ENCODE results near the gene VWA5B2.

The VWA5B2 gene

GRCh38 chr3:184229394-184230080, at the start of gene VWA5B2:
TSS of gene VWA5B2 (plus strand) at chr3:184229585. CDS start at chr3:184230529, 944 bp downstream.
- peak; percentile 44 for DNase-seq (ENCODE audit: low read depth)

- no peak for DNase-seq (ENCODE audit: low read depth)
These were observed 49.2 kb upstream of the VWA5B2 start for GRCh38 chr3:184180165-184180564.

DNA sequence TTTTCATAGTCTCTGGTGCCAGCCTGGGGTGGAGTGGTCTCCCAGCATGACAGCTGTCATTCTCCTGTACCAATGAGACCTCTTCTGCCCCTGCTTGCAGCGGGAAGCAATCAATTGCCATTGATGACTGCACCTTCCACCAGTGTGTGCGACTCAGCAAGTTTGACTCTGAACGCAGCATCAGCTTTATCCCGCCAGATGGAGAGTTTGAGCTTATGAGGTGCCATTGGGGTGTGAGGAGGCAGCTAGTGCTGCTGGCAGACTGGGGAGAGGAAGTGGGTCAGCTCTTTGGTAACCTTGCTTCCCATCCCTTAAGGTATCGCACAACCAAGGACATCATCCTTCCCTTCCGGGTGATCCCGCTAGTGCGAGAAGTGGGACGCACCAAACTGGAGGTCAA, 47.8 kb upstream of the VWA5B2 start:
- DNase-seq (ENCODE audit: low read depth): no peak

DNA sequence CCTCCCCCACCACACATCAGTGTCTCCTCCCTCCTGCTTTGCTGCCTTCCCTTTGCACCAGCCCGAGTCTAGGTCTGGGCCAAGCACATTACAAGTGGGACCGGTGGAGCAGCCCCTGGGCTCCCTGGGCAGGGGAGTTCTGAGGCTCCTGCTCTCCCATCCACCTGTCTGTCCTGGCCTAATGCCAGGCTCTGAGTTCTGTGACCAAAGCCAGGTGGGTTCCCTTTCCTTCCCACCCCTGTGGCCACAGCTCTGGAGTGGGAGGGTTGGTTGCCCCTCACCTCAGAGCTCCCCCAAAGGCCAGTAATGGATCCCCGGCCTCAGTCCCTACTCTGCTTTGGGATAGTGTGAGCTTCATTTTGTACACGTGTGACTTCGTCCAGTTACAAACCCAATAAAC, 45.7 kb upstream of the VWA5B2 start:
- DNase-seq (ENCODE audit: low read depth): no peak

GRCh38 chr3:184184546-184185230, 44.7 kb upstream of the VWA5B2 start:
- DNase-seq (ENCODE audit: low read depth): no peak

- peak; percentile 99 for DNase-seq (ENCODE audit: low read depth)
These were observed 43.8 kb upstream of the VWA5B2 start for GRCh38 chr3:184185461-184186183.

- no peak for DNase-seq (ENCODE audit: low read depth)
These were observed 43.0 kb upstream of the VWA5B2 start, which contains the start of gene ABCF3 for GRCh38 chr3:184186184-184186901. TSS of gene ABCF3 (plus strand) at chr3:184186199. CDS start at chr3:184186208, 9 bp downstream.

DNA sequence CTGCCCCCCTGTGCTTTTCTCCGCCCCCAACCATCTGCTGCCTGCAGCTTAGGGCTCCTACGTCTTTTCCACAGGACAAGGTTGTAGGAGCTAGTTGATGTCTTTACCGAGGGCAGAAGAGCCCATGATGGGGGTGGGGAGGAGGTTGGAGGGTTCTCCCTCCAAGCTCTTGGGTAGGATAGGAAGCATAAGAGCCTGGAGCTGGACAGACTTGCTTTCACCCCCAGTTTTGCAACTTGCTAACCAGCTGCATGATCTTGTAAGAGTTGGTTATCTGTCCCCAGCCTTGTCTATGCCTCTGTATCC, 42.5 kb upstream of the VWA5B2 start:
- DNase-seq (ENCODE audit: low read depth): no peak

DNA sequence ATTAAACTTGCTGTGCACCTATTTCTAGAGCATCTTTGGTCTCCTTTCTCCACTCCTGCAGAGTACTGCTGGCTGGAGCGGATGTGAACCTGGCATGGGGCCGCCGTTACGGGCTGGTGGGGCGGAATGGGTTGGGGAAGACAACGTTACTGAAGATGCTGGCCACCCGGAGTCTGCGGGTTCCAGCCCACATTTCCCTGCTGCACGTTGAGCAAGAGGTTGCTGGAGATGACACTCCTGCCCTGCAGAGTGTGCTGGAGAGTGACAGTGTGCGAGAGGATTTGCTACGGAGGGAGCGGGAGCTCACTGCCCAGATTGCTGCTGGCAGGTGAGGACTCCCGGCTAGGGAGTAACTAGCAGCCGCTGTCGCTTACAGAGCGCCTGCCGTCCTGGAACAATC, 41.3 kb upstream of the VWA5B2 start:
- DNase-seq (ENCODE audit: low read depth): no peak

GRCh38 chr3:184189421-184189820, 40.0 kb upstream of the VWA5B2 start:
- no peak for DNase-seq (ENCODE audit: low read depth)

GRCh38 chr3:184192889-184193288, 36.5 kb upstream of the VWA5B2 start:
- no peak for DNase-seq (ENCODE audit: low read depth)

GRCh38 chr3:184193991-184194539, 35.3 kb upstream of the VWA5B2 start:
- no peak for DNase-seq (ENCODE audit: low read depth)

DNA sequence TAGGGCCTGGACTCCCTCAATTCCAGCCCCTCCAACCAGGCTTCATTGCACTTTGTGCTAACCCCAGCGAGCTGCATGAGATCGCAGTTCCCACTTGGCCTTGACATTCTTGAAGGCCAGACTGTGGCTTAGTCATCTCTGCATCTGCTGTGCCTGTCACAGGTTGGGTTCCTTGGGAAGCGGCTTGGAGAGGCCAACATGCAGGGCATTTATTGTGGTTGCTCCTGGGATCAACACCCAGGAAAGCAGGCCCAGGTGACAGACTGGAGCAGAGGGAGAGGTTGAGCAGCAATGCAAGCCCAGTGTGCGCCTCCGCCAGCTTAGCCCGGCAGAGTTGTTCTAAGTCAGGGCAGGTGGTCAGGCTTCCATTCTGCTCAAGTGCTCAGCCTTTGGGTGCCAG, 32.8 kb upstream of the VWA5B2 start:
- no peak for DNase-seq (ENCODE audit: low read depth)

- no peak for DNase-seq (ENCODE audit: low read depth)
These were observed 30.9 kb upstream of the VWA5B2 start for GRCh38 chr3:184198509-184198908.

- DNase-seq (ENCODE audit: low read depth): no peak
These were observed 28.6 kb upstream of the VWA5B2 start for GRCh38 chr3:184200825-184201224.

DNA sequence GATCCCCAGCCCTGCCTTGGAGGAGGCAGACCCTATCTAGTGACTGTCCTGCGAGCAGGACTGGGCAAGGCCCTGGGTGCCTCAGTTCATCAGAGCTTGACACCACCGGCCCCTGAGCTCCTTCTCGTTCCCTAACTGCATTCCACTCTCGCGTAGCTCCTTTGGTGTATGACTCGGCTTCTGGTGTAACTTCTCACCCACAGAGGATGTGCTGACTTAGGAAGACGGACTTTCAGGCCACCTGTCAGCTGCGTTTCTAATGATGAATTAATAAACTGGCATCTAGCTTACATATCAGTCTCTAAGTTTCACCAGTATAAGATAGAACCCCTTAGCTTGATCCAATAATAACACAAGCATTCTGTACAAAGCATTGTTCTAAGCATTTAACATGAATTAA, 25.9 kb upstream of the VWA5B2 start:
- no peak for DNase-seq (ENCODE audit: low read depth)

- DNase-seq (ENCODE audit: low read depth): no peak
These were observed 20.1 kb upstream of the VWA5B2 start for GRCh38 chr3:184209146-184209923.

GRCh38 chr3:184211297-184211696, 18.1 kb upstream of the VWA5B2 start:
- no peak for DNase-seq (ENCODE audit: low read depth)

GRCh38 chr3:184211718-184212117, 17.7 kb upstream of the VWA5B2 start:
- DNase-seq (ENCODE audit: low read depth): no peak

DNA sequence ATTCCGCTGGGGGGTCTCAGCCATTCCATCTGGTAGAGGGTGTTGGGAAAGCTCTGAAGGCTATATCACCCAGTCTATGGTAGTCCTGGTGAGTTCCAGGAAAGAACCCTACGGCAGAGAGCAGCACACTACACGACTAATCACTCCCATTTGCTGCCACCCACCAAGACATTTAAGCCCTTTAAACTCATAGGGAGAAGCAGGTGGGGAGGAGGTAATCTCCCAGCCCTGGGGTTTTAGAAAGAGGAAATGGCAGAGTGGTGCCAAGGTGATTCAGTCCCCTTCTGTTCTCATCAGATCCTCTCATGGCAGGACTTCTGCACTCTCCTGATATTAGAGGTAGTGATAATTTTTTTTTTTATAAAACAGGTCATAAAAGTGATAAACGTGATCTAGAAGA, 10.6 kb upstream of the VWA5B2 start:
- no peak for DNase-seq (ENCODE audit: low read depth)

DNA sequence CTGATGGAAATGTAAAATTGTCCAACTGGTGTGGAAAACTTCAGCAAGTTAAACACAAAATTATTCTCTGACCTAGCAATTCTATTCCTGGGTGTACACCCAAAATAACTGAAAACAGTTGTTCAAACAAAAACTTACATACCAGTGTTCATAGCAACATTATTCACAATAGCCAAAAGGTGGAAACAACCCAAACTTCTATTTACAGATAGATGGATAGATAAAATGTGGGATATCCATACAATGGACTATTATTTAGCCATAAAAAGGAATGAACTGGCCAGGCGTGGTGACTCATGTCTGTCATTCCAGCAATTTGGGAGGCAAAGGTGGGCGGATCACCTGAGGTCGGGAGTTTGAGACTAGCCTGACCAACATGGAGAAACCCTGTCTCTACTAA, 6.9 kb upstream of the VWA5B2 start:
- DNase-seq (ENCODE audit: low read depth): no peak
